ENCODE results near the gene AMT. TPM values are rescaled to one million over a fixed set of nuclear protein-coding genes. Genes with fewer than 3 reads are reported as not detected.

The AMT gene
- polyA plus RNA-seq, 1 donor (not counting 4 experiments of a cell fraction or from before 2014, with no cell fraction given), result 7.1 TPM

- DNase-seq (ENCODE audit: low read depth, low spot score) (no peak), FAIRE-seq (no peak)
- Histone ChIP-seq H3K27ac (ENCODE audit: control insufficient read depth, insufficient read depth, low read length) (no peak overlapping the region), H2AFZ (ENCODE audit: control insufficient read depth, low read length) (no peak overlapping the region), H3K4me3 (ENCODE audit: control insufficient read depth in 2 of 3, extremely low read depth in 1 of 3, insufficient read depth in 2 of 3, low read depth in 1 of 3, low read length in 3 of 3) (no peak overlapping the region), H3K9me3 (ENCODE audit: control insufficient read depth, low read depth, low read length) (no peaks in the 10 kb centered on the region), H3K36me3 (ENCODE audit: control insufficient read depth in 2 of 2, extremely low read depth in 1 of 2, insufficient read depth in 2 of 2, low read length in 2 of 2) (peaks cover 0 to 3% of the 10 kb centered on the region in 2 experiments), H3K9ac (ENCODE audit: control insufficient read depth, extremely low read depth, insufficient read depth, low read length) (no peak overlapping the region), H3K4me1 (ENCODE audit: control insufficient read depth, extremely low read depth, insufficient read depth, low read length) (peaks cover 4% of the 10 kb centered on the region), H3K9me1 (ENCODE audit: control insufficient read depth, extremely low read depth, insufficient read depth, low read length) (no peaks in the 10 kb centered on the region), H3K27me3 (ENCODE audit: control insufficient read depth, extremely low read depth, insufficient read depth, low read length) (no peaks in the 10 kb centered on the region), H4K20me1 (ENCODE audit: control insufficient read depth, extremely low read depth, insufficient read depth, low read length) (peaks cover 28% of the 10 kb centered on the region), H3K4me2 (ENCODE audit: control insufficient read depth, extremely low read depth, insufficient read depth, low read depth, low read length) (no peak overlapping the region), H3K79me2 (ENCODE audit: control insufficient read depth, insufficient read depth, low read length) (peaks cover 98% of the 10 kb centered on the region)
- dilution Hi-C loops (cut with MboI; ENCODE audit: extremely low pct_ligation_motif_present, low sequenced_read_pairs), result no loop called here
- no peak for TF ChIP-seq EZH2 (IDR thresholded peaks at IDR 0.05; ENCODE audit: low read length)
- no peak for TF ChIP-seq CTCF (optimal IDR thresholded peaks at IDR 0.05 in 1 of 3, IDR thresholded peaks at IDR 0.05 in 1 of 3, conservative IDR thresholded peaks at IDR 0.05 in 1 of 3; ENCODE audit: extremely low read depth in 1 of 3, insufficient read depth in 2 of 3, low read length in 3 of 3)
These were observed 34.6 kb downstream of the AMT start for GRCh38 chr3:49387721-49388120.

- peaks cover 4% of the 10 kb centered on the region for H3K4me1 ChIP-seq (ENCODE audit: control insufficient read depth, extremely low read depth, insufficient read depth, low read length)
- no peak for FAIRE-seq
- H3K27ac ChIP-seq (ENCODE audit: control insufficient read depth, insufficient read depth, low read length), result no peak overlapping the region
- no peaks in the 10 kb centered on the region for H3K27me3 ChIP-seq (ENCODE audit: control insufficient read depth, extremely low read depth, insufficient read depth, low read length)
- H3K36me3 ChIP-seq (ENCODE audit: control insufficient read depth in 2 of 2, extremely low read depth in 1 of 2, insufficient read depth in 2 of 2, low read length in 2 of 2), result peaks cover 0 to 3% of the 10 kb centered on the region in 2 experiments
- H3K9me1 ChIP-seq (ENCODE audit: control insufficient read depth, extremely low read depth, insufficient read depth, low read length), result no peaks in the 10 kb centered on the region
- H3K4me3 ChIP-seq (ENCODE audit: control insufficient read depth in 2 of 3, extremely low read depth in 1 of 3, insufficient read depth in 2 of 3, low read depth in 1 of 3, low read length in 3 of 3), result no peak overlapping the region
- peaks cover 24% of the 10 kb centered on the region for H4K20me1 ChIP-seq (ENCODE audit: control insufficient read depth, extremely low read depth, insufficient read depth, low read length)
- DNase-seq (ENCODE audit: low read depth, low spot score), result no peak
- H3K79me2 ChIP-seq (ENCODE audit: control insufficient read depth, insufficient read depth, low read length), result peaks cover 98% of the 10 kb centered on the region
- H2AFZ ChIP-seq (ENCODE audit: control insufficient read depth, low read length), result no peak overlapping the region
- TF ChIP-seq EZH2 (IDR thresholded peaks at IDR 0.05; ENCODE audit: low read length) (no peak), CTCF (optimal IDR thresholded peaks at IDR 0.05 in 1 of 3, IDR thresholded peaks at IDR 0.05 in 1 of 3, conservative IDR thresholded peaks at IDR 0.05 in 1 of 3; ENCODE audit: extremely low read depth in 1 of 3, insufficient read depth in 2 of 3, low read length in 3 of 3) (no peak)
- dilution Hi-C loops (cut with MboI; ENCODE audit: extremely low pct_ligation_motif_present, low sequenced_read_pairs), result no loop called here
- H3K9me3 ChIP-seq (ENCODE audit: control insufficient read depth, low read depth, low read length), result no peaks in the 10 kb centered on the region
- H3K9ac ChIP-seq (ENCODE audit: control insufficient read depth, extremely low read depth, insufficient read depth, low read length), result no peak overlapping the region
- H3K4me2 ChIP-seq (ENCODE audit: control insufficient read depth, extremely low read depth, insufficient read depth, low read depth, low read length), result no peak overlapping the region
These were observed 36.1 kb downstream of the AMT start for GRCh38 chr3:49386056-49386756.

Measured in keratinocyte (primary cell).